ENCODE results near the gene VIPR1.
A peak's percentile ranks its signal among the peaks of the same experiment; 100 is the strongest.
"Not testable (repeated sequence)": the region's sequence is repeated elsewhere in the genome, so short reads cannot be mapped to it uniquely, and the experiment has no call there.

The VIPR1 gene

DNA sequence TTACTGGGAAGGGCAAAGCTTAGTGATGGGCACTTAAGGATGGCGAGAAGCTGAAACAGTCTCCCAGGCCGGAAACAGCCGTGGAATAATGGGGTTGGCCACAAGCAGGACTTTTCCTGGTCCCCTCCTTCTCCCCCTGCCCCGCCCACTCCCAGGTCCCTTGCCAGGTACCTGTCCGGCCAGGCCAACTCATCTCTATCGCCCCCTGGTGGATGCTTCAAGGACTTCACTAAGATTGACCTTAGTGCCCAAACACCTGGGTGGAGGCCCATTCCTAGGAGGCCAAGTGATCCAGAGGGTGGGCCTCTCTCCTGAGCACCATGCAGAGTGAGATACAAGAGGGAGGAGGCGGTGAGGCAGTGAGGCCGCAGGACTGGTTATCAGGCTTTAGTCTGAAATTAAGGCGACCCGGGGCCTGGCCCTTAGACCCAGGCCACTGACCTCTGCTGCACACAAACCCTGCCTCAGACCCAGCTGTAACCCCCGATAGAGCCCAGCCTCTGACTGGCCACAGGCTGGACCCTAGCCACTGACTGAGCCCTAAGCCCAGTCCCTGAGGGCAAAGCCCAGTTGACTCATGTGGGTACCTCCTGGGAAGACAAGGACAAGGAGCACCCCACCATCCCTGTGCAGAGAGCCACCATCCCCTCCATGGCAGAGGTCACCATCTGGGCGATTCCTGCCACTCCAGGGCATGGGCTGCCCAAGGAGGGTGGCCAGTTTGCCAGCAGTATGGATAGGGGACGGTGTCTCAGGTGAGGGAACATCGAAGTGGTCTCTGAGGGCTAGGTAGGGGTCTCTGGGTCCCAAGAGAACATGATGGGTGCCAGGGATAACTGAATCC, 37.6 kb downstream of the VIPR1 start:
- DNase-seq: no peak

DNA sequence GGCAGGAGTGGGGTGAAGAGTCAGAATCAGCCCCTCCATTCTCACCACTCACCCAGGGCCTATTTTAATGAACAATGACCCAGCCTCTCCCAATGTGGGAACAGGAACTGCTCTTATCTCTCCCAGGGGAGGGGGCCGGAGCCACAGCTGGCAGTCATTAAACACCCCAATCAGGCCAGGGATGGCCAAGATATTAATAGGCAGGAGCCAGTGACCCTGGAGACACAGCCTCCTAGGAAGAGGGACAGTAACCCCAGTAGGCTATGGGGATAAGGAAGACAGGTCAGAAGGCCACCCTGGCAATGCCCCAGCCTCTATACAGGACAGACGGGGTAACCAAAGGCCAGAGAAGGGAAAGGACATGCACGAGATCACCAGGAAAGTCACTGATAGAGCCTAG, 38.6 kb downstream of the VIPR1 start:
- no peak for DNase-seq

DNA sequence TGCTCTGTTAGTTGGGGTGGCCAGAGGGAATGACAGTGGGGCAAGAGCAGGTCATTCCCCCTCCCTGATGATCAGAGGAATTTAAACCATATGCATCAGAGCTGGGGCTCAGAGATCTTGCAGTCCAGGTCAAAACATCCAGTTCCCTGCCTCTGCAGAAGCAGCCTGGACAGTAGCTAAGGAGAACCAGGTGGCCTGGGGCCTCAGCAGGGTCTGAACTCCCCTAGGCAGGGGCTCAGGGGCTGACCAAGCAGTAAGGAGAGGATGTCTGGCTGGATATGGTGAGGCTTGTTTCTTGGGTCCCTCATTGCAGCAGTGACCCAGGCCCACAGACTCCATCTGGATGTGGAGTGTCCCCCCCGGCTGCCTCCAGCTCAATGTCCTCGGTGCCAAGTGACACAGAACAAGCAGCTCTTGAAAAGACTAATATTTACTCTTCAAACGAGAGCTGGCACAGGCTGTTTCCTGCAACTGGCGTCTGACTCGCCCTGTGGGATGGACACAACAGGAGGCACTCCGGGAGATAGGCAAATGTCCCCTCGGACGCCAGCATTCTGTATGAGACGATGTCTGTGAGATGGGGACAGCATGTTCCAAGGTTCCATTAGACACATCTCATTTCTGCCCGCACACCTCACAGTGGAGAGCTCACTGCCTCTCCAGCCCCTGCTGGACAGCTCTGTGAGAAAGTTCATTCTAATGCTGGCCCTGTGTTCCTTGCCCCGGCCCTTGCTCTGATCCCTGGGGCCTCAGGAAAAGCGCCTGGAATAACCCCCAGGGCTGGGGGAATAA, 42.2 kb downstream of the VIPR1 start:
- DNase-seq: peak; percentile 53

DNA sequence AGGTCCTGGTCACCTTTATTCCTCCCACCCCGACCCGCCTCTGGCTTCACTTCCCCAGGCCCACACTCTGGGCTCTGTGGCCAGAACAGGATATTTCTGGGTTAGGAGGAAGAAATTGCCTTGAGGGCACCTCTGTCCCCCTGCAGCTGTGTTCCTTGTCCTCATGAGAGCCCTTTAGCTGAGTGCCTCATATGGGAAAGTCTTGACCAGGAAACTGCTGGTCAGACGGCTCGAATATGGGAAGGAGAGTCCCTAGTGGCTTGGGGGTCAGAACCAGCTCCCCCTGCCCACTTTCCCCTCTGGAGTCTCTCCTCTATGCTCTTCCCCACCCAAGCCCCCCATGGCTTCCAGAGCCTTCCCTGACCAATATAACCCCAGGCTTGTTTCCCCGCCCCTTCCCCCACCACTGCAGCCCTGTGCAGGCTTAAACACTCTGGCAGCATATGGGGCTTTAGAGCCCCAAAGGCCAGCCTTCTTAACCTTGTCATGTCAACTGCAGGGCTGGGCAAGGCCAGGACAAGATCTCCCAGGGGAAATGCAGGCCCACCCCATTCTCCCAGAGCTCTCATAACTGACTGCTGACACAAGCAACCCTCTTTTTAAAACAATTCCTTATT, 42.9 kb downstream of the VIPR1 start:
- DNase-seq: no peak

DNA sequence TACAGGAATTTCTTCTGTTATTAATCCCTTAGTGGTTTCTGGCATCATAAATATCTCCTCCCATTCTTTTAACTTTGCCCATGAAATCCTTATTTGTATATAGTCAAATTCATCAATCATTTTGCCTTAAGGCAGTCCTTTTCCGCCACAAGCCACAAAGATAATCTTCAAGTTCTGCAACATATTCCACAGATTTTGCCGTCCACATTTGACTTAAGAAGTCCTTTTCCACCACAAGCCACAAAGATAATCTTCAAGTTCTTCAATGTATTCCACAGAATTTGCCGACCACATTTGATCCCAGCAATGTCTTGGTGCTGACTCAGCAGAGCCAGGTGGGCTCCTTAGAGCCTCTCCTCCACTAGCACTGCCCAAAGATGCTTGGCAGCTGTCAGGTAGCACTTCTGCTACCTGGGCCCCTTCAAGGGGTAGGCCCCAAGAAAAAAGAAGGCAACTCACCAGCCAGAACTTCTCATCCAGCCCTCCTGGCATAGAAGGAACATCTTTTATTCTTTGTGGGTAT, 44.3 kb downstream of the VIPR1 start:
- DNase-seq: no peak

DNA sequence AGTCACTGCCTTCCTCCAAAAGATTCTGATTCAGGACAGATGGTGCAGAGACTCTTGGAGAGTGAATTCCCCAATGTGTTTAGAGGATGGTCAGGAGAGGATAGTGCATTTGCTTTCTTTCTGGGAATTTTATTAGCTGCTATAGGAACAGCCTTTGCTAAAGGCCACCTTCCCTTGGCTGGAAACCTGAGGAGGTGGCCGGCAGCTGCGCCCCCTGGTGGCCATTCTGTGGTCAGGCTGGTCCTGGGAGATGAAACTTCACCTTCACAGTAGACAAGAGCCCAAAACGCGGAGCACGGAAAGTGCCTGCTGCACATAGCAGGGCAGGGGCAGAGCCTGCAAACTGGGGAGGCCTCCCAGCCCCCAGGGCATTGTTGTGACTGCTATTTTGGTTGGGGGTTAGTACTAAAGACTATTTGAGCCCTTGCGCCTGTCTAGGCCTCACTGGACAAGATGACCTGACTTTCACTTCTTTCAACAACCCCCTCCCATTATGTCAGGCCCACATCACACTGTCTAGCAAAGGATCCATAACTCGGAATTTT, 45.0 kb downstream of the VIPR1 start:
- peak; percentile 7 for DNase-seq

DNA sequence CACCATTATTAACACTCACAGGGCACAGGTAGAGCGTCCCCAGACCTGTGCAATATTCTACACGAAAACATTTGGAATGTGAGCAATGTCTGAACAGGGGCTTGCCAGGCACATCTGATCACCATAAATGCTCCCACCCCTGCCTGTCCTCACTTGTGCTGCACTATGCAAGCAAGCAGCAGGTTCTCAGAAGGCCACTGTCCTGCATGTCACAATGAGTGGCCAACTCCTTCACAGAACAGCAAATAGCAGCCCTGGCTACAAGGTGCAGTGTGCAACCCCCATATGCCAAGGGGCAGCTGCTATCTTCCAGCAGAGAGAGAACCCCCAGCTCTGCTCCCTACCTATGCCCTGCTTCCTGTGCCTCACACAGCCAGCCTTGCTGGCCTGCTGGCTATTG, 46.7 kb downstream of the VIPR1 start:
- DNase-seq: no peak

DNA sequence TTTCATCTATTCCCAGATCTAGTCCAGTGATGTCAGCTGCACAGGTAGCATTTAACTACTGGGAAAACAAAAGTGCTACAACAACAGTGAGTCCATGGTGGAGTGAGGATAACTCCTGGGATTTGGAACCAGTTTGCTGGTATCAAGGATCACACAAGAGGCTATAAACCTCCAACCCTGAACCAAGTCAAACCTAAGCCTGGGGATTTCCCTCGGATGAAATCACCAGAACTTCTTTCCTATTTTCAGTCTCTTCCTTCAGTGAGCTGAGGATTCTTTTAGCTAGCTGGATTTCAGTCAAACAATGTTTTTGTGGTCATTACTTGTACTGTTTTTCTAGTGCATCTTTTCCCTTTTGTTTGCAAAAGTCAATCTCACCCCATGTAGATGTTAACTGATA, 47.8 kb downstream of the VIPR1 start:
- no peak for DNase-seq

DNA sequence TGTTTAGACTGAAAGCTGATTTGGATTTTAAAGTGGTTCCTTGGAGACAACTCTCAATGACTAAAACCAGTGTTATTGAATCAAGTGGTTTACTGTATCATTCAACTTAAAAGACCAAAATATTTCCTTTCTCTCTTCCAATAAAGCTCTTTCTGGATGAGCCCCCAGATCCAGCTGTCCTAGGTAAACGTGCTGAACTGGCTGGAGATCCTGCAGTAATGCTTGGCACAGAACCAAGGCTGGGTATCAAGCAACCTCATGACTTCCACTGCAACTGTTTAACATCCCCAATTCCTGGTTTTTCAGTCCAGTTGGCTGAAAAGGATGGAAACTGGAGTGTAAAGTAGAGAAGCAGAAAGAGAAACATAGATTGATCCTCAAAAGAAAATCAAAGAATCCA, 50.4 kb downstream of the VIPR1 start:
- DNase-seq: no peak

DNA sequence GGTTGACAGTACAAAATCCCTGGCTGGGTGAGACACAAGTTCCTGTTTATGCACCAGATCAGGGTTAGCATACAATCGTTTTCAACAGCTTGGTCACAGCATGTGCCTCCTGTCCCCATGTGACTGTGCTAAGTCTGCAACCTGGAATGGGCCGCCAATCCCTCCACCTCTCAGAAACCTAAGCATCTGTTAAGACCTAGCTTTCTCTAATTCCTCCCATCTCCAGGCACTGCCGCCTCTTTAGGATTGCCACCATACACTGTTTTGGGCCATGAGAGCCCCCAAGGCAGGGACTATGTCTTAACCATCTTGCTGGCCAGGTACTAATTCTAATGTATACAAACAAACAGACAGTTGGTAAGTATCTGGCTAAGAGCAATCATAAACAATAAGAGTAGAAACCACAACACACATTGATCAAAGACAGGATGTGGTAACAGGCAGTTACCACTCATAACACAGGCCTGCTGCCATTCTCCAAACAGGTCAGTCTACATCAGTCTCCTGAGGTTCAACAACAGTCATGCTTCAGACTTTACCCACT, 53.7 kb downstream of the VIPR1 start:
- DNase-seq: no peak

DNA sequence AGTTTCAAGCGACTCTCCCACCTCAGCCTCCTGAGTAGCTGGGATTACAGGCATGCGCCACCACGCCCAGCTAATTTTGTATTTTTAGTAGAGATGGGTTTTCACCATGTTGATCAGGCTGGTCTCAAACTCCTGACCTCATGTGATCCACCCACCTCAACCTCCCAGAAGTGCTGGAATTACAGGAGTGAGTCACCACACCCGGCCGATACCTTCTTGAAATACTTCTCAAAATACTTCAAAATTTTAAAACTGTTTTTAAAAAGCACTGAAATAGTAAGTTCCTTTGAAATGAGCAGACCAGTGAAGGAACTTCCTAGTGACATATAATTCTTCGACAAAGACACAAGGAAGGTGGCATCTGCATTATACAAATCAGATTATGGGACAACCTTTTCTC, 54.4 kb downstream of the VIPR1 start:
- not testable (repeated sequence) for DNase-seq

DNA sequence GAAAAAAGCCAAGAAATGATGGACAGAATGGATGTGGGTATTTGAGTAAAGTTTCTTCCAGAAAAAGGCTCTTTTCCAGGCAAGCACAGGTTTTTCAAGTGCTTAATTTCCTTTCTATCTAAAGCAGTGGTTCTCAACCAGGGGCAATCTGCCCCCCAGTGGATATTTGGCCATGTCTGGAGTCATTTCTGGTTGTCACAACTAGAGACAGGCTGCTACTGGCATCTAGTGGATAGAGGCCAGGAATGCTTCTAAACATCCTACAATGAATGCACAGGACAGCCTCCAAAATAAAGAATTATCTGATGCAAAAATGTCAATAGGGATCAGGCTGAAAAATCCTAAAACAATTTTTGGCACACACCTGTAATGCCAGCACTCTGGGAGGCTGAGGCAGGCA, 55.4 kb downstream of the VIPR1 start:
- no peak for DNase-seq

DNA sequence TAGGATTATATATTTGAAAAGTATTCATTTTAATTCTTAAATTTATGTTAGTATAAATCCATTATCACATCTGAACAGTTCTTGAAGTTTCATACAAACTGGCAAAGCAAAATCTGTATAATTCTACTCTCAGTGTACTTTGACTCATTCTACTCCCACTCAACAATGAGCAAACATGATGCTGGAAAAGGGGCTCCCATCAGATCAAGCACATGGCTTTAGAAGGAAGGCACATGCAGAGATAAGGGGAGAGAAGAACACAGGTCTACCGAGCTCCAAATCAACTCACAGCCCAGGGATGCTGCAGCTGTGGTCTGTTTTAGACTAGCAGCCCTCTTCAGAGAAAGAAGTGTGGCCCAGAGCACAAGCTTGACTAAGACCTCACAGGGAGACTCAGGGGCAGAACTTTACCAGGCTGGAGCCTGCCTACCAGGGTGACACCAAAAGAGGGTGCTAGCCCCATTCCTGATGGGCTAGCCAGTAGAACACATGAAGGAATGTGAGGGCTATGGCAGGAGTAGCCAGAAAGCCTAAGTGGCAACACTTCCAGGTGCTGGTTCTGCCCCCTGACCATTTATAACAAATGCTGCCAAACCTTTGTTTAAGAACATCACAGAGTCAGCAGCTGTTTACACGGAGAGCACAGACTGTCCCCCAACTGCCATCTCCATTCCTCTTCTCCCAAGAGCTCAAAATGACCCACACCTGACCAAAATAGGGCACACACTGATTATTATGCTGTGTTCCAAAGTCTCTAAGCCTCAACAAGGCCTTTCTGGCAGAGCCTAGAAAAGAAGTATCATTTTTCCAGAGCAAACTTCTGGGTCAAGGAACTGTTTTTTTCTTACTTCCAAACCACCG, 59.8 kb downstream of the VIPR1 start:
- DNase-seq: no peak

DNA sequence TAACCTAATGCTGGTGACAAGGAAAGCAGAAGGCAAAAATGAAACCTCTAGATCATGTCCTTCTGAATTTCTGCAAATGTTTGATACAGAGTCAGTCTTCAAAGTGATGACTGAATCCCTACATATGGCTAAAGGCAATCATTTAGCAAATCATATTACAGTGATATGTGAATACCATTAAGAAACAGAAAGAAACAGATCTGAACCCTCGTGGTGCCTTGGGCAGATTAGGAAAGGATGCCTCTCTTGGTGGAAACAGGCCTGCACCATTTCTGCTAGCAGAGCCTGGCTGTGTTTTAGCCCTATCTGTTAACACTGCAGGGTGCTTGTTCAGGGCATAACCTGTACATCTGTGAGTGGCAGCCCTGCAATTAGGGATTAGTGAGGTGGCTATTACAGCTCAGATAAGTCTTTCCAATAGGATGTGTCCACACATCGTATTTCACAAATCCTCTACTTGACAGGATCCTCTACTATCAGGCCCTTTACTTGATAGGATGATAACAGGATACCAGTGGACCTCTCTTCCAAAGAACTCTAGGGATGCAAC, 67.2 kb downstream of the VIPR1 start:
- DNase-seq: no peak

DNA sequence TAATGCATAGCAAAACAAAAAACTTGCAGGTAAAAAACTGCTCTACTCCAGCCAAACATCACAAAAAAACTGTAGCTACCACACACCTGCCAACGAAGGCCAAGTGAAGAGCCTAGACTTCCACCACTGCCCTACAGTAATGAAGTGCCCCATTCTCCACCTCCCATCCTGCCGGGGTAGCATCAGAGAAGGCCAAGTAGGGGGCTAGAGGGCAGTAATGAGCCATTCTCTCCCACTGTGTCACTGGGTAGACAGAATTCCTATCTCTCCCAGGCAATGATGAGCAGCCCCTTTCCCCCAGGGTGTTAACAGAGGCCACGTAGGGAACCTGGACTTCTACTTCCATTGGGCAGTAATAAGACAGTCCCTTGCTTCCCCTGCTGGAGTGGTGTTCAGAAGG, 69.8 kb downstream of the VIPR1 start:
- DNase-seq: no peak

DNA sequence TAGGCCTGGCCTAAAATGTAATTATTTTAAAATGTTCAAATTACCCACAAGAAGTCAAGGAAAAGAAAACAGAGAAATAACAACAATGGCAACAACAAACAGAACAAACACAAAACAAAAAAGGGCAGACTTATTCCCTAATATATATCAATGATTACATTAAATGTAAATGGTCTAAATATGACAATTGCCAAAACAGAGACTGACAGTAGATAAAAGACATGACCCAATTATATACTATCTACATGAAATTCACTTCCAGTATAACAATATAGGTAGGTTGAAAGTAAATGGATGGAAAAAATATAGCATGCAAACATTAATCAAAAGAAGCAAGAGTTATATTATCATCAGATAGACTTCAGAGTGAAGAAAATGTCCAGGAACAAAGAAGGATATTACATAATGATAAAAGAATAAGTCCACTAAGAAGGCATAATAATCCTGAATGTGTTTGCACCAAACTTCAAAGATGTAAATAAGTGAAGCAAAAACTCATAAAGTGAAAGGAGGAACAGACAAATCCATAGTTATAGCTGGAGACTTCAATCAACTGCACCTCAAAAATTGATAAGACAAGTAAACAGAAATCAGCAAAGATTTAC, 72.8 kb downstream of the VIPR1 start:
- DNase-seq: no peak

DNA sequence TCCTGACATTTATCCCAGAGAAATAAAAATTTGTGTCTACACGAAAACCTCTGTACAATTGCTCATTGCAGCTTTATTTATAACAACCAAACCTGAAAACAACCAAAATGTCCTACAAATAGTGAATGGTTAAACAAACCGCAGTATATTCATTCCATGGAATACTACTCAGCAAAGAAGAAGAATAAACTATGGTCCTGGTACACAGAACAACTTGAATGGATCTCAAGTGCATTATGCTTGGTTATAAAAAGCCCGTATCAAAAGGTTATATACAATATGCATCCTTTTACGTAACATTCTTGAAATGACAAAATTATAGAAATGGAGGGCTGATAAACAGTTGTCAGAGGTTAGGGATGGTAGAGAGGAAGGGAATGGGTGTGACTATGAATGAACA, 75.6 kb downstream of the VIPR1 start:
- DNase-seq: no peak

DNA sequence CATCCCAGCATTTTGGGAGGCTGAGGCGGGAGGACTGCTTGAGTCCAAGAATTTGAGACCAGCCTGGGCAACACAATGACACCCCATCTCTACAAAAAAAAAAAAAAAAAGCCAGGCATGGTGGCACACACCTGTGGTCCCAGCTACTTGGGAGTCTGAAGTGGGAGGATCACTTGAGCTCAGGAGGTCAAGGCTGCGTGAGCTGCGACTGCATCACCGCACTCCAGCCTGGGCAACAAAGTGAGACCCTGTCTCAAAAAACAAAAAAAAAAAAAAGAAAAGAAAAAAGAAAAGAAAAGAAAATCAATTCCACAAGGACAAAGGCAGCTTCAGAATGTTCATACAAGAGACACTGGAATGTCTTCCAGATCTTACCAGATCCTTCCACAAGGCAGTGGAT, 76.9 kb downstream of the VIPR1 start:
- DNase-seq: not testable (repeated sequence)

DNA sequence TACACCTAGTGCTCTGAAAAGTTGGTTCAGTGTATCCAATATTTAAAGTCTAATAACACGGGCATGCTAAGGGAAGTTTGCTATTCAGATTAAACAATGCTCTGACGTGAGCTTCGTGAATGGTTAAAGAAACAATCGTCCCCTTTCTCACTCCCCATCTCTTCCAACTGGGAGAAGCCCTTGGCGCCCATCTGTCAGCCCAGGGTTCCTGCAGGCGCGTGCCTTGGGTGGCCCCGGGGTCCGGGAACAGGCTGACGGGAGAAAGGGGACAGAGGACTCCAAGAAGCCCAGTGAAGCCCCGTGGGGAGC, 78.9 kb downstream of the VIPR1 start:
- no peak for DNase-seq

DNA sequence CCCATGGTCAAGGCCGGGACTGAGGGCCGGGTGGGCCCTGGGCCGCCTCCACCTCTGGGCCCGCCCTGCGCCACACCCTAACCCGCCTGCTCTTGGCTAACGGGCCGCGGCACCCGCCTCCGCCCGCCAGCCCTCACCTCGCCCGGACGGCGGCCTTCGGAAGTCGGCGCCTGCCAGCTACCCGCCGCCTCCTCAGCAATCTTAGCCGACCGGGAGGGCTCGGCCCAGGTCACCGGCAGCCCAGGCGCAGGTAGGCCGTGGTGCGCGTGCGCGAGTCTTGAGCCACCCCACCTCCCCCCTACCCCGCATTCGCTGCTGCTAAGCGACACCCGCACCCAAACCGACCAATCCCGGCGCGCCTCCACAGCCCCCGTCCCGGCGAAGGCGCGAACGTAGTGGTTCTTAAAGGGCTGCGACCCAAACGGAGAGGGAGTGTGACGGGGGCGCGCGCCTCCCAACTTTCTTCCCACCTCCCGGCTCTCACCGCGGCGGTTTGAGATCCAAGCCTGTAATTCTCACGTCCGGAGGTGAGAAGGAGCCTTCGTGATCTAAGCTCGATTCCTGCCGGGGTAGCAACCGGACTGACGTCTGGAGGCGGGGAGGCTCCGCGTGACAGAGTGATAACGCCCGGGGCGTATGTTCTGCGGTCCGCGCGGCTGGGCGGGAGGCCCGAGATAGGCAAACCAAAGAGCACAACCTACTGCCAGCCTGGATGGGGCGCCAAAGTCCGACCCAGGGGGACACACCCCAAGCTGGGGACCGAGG, 79.4 kb downstream of the VIPR1 start, which contains the start of gene SEC22C:
Gene SEC22C, minus strand, starts transcription at position 259 of the 765 bp plus-strand sequence. CDS start 12,921 bp downstream, outside the sequence.
- peak; percentile 82 for DNase-seq

Data from NCI-H774 (cell line).